Prostate gland (tissue), 2 donors: Measurements from ENCODE around the gene EIF3M. TPM values are rescaled to one million over a fixed set of nuclear protein-coding genes. Genes with fewer than 3 reads are reported as not detected.
"Not testable (repeated sequence)": the region's sequence is repeated elsewhere in the genome, so short reads cannot be mapped to it uniquely, and the experiment has no call there.

Source experiments
- DNase-seq: peaks from one replicate; pipeline ENCODE4 v3.0.0-alpha.2; 2019; ENCODE audit warnings: low spot score
- H3K27ac ChIP-seq, 2 donors: fragments of 200-600 bp; sonication (generic); 2 replicates each; pipeline ENCODE4 v1.5.1; 2017 to 2019
- H3K27me3 ChIP-seq: fragments of 200-600 bp; sonication (generic); replicated peaks from 2 replicates; pipeline ENCODE4 v1.5.1; 2019; ENCODE audit not compliant: insufficient read depth
- H3K36me3 ChIP-seq, 2 donors: fragments of 200-600 bp; sonication (generic); 1 replicate in 1 of 2; 2 replicates in 1 of 2; pipeline versions ENCODE4 v1.5.1 to v1.8.1; 2017 to 2019
- H3K4me1 ChIP-seq: fragments of 200-600 bp; sonication (generic); replicated peaks from 2 replicates; pipeline ENCODE4 v1.5.1; 2019
- H3K4me3 ChIP-seq, 2 donors: fragments of 200-600 bp; sonication (generic); 2 replicates each; pipeline ENCODE4 v1.5.1; 2017 to 2019
- H3K9me3 ChIP-seq: fragments of 200-600 bp; sonication (generic); 2 replicates; pipeline ENCODE4 v1.5.1; 2017
- CTCF ChIP-seq, 4 experiments: fragments of 200-600 bp in 2 of 4; fragments of 450-650 bp in 2 of 4; sonication (generic) in 2 of 4; IDR thresholded peaks; 1 replicate in 3 of 4; 2 replicates in 1 of 4; pipeline ENCODE4 v1.5.1; 2016 to 2019; ENCODE audit warnings: antibody characterized with exemption in 4 of 4, mild to moderate bottlenecking in 2 of 4, moderate library complexity in 2 of 4
- POLR2A ChIP-seq: fragments of 450-650 bp; IDR thresholded peaks from one replicate; pipeline ENCODE4 v1.6.1; 2016; ENCODE audit warnings: antibody characterized with exemption, mild to moderate bottlenecking
- POLR2AphosphoS5 ChIP-seq: sonication (generic); formaldehyde crosslinking; IDR thresholded peaks from one replicate; pipeline ENCODE4 v1.6.1; 2017; ENCODE audit warnings: antibody characterized with exemption
- WGBS: methylation state at CpG from one replicate; pipeline ENCODE4 v1.1.5; 2018; 5-methylcytosine and 5-hydroxymethylcytosine counted together
- intact Hi-C: fragments of 100-400 bp; cut with DNase I; formaldehyde crosslinking; loops from one replicate; pipeline ENCODE4 v1.14.2; 2022
- total RNA-seq, 2 donors: library from RNA; depleted of rRNA; stranded (reverse); fragments of >200 nt; gene quantifications; one replicate each; pipeline ENCODE4 v1.1.0, GENCODE V29; 2016

EIF3M gene
- total RNA-seq, 2 donors from 2014 or later = 353 to 458 TPM

- Histone ChIP-seq H3K4me3 (no peak overlapping the region), H3K27ac (no peak overlapping the region), H3K36me3 (no peaks in the 10 kb centered on the region), H3K27me3 (no peaks in the 10 kb centered on the region), H3K9me3 (no peaks in the 10 kb centered on the region), H3K4me1 (peaks cover 3% of the 10 kb centered on the region)
- no peak for DNase-seq
- intact Hi-C loops = no loop called here
- TF ChIP-seq CTCF (IDR thresholded peaks at IDR 0.05) (no peak), POLR2AphosphoS5 (no peak), POLR2A (no peak)
- WGBS = 43% methylated on average over 4 of the region's 4 CpGs
These were observed 19.2 kb downstream of the EIF3M start for GRCh38 chr11:32602657-32603415.

- H3K27me3 ChIP-seq = no peaks in the 10 kb centered on the region
- TF ChIP-seq CTCF (IDR thresholded peaks at IDR 0.05) = no peak
- TF ChIP-seq POLR2A = no peak
- no peak for TF ChIP-seq POLR2AphosphoS5
- no peak for DNase-seq
- peaks cover 3% of the 10 kb centered on the region for H3K4me1 ChIP-seq
- no peaks in the 10 kb centered on the region for H3K9me3 ChIP-seq
- intact Hi-C loops = no loop called here
- H3K4me3 ChIP-seq = no peak overlapping the region
- no peak overlapping the region for H3K27ac ChIP-seq
- no peaks in the 10 kb centered on the region for H3K36me3 ChIP-seq
These were observed 22.6 kb downstream of the EIF3M start for GRCh38 chr11:32606220-32606619.

- WGBS = 100% methylated on average over 4 of the region's 4 CpGs
- H3K4me3 ChIP-seq, H3K36me3 ChIP-seq, H3K9me3 ChIP-seq, DNase-seq, H3K4me1 ChIP-seq, H3K27ac ChIP-seq, intact Hi-C loops, H3K27me3 ChIP-seq: not testable (repeated sequence)
These were observed 25.2 kb downstream of the EIF3M start for GRCh38 chr11:32608826-32609225.

GRCh38 chr11:32610797-32611352 is 27.2 kb downstream of the EIF3M start:
- 86% methylated on average over 3 of the region's 3 CpGs for WGBS
- intact Hi-C loops = loop anchor here (10.0 kb wide), 1 partner anchor 286 kb away; no protein-coding TSS in a partner anchor
- TF ChIP-seq POLR2A (no peak), CTCF (IDR thresholded peaks at IDR 0.05) (no peak), POLR2AphosphoS5 (no peak)
- Histone ChIP-seq H3K4me3 (no peak overlapping the region), H3K4me1 (no peaks in the 10 kb centered on the region), H3K27me3 (no peaks in the 10 kb centered on the region), H3K27ac (no peak overlapping the region), H3K9me3 (no peaks in the 10 kb centered on the region), H3K36me3 (no peaks in the 10 kb centered on the region)
- no peak for DNase-seq

- Histone ChIP-seq H3K9me3 (no peaks in the 10 kb centered on the region), H3K27ac (no peak overlapping the region), H3K4me1 (no peaks in the 10 kb centered on the region), H3K27me3 (no peaks in the 10 kb centered on the region), H3K4me3 (no peak overlapping the region), H3K36me3 (no peaks in the 10 kb centered on the region)
- DNase-seq = no peak
- intact Hi-C loops = loop anchor here (10.0 kb wide), 1 partner anchor 289 kb away; no protein-coding TSS in a partner anchor
- 84% methylated on average over 4 of the region's 4 CpGs for WGBS
- no peak for TF ChIP-seq CTCF (IDR thresholded peaks at IDR 0.05)
These were observed 30.0 kb downstream of the EIF3M start for GRCh38 chr11:32613500-32614151.
